Measurements from ENCODE around the gene NKAIN2.
"Not testable (repeated sequence)": the region's sequence is repeated elsewhere in the genome, so short reads cannot be mapped to it uniquely, and the experiment has no call there.

GRCh38 chr6:124712532-124712931 lies 908.9 kb downstream of the NKAIN2 start:
- TF ChIP-seq CTCF (IDR thresholded peaks at IDR 0.05); RAD21 (IDR thresholded peaks at IDR 0.05; ENCODE audit: low read length); EZH2phosphoT487 (IDR thresholded peaks at IDR 0.05; ENCODE audit: borderline replicate concordance, low read depth); JUND (IDR thresholded peaks at IDR 0.05); MAX (IDR thresholded peaks at IDR 0.05; ENCODE audit: low read depth); TEAD4 (IDR thresholded peaks at IDR 0.05; ENCODE audit: borderline replicate concordance, insufficient read depth); EP300 (IDR thresholded peaks at IDR 0.05; ENCODE audit: borderline replicate concordance in 1 of 2, low read depth in 1 of 2, low read length in 1 of 2): not testable (repeated sequence)

All from SK-N-SH (cell line).